ENCODE data around the gene RAB3B.
"Not testable (repeated sequence)": the region's sequence is repeated elsewhere in the genome, so short reads cannot be mapped to it uniquely, and the experiment has no call there.

The RAB3B gene

GRCh38 chr1:51898090-51898734, 92.3 kb downstream of the RAB3B start:
- H3K27ac ChIP-seq, result no peak overlapping the region

DNA sequence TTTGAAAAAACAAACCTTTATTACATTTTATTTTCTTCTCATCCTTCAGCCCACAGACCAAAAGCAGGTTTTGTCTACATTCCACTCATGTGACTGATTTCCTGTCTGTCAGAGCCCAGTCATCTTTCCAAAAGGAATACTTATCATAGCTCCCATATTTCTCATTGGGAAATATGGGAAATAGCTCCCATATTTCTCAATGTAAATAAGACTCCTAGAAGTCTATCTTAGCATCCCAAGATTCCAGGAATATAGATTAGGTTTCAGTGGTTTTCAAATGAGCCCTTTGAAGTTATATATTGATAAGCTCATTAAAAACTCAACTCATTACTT, 92.8 kb downstream of the RAB3B start:
- TF ChIP-seq, protein P1, sequence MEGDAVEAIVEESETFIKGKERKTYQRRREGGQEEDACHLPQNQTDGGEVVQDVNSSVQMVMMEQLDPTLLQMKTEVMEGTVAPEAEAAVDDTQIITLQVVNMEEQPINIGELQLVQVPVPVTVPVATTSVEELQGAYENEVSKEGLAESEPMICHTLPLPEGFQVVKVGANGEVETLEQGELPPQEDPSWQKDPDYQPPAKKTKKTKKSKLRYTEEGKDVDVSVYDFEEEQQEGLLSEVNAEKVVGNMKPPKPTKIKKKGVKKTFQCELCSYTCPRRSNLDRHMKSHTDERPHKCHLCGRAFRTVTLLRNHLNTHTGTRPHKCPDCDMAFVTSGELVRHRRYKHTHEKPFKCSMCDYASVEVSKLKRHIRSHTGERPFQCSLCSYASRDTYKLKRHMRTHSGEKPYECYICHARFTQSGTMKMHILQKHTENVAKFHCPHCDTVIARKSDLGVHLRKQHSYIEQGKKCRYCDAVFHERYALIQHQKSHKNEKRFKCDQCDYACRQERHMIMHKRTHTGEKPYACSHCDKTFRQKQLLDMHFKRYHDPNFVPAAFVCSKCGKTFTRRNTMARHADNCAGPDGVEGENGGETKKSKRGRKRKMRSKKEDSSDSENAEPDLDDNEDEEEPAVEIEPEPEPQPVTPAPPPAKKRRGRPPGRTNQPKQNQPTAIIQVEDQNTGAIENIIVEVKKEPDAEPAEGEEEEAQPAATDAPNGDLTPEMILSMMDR (conservative IDR thresholded peaks at IDR 0.05), result no peak
- no peak overlapping the region for H3K27ac ChIP-seq

More at GRCh38 chr1:51898090-51898734, 92.3 kb downstream of the RAB3B start:
- TF ChIP-seq, protein P1 (conservative IDR thresholded peaks at IDR 0.05), result no peak

DNA sequence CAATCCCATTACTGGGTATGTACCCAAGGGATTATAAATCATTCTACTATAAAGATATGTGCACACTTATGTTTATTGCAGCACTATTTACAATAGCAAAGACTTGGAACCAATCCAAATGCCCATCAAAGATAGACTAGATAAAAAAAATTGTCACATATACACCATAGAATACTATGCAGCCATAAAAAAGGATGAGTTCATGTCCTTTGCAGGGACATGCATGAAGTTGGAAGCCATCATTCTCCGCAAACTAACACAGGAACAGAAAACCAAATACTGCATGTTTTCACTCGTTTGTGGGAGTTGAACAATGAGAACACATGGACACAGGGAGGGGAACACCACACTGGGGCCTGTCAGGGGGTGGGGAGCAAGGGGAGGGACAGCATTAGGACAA, 95.8 kb downstream of the RAB3B start:
- H3K27ac ChIP-seq, result not testable (repeated sequence)

DNA sequence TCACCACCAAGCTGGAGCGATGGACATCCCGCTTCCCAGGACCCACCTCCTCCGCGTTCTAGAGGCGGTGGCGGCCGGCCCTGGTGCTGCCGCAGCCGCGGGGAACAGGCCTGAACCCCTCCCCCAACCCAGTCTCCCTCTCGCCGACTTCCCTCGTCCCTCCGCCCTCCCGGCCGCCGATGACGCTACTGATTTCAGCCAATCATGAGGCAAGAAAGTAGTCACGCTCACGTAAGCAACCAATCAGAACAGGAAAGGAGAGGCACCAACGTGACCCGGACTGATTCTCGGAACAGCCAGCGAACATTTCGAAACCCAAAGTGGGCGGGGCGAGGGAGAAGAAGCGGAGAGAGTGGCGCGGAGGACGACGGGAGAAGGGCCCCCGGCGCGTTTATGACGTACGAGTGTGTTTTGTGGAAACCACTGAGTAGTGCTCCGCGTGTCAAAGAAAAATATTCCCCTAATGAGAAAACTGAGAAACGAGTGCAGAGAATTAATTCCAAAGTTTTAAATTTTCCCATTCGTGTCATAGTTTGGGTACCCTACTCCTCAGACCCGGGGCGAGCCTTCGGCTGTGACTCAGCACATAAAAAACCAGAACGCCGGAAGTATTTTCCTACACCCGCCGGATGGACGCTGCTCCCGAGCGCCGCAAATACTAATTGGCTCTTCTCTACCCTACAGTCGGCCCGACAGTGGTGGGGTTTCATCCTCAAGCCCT, 111.7 kb downstream of the RAB3B start, which contains the start of gene NRDC:
Gene NRDC (minus strand): TSS at position 112 of the 721 bp plus-strand sequence. CDS start 112 bp downstream, outside the sequence.
- peak within 1 kb of the TSS; percentile 95 for H3K27ac ChIP-seq
- TF ChIP-seq, protein P1 (conservative IDR thresholded peaks at IDR 0.05), result no peak

GRCh38 chr1:51878308-51878615, 112.2 kb downstream of the RAB3B start:
- TF ChIP-seq, protein P1 (conservative IDR thresholded peaks at IDR 0.05), result no peak

DNA sequence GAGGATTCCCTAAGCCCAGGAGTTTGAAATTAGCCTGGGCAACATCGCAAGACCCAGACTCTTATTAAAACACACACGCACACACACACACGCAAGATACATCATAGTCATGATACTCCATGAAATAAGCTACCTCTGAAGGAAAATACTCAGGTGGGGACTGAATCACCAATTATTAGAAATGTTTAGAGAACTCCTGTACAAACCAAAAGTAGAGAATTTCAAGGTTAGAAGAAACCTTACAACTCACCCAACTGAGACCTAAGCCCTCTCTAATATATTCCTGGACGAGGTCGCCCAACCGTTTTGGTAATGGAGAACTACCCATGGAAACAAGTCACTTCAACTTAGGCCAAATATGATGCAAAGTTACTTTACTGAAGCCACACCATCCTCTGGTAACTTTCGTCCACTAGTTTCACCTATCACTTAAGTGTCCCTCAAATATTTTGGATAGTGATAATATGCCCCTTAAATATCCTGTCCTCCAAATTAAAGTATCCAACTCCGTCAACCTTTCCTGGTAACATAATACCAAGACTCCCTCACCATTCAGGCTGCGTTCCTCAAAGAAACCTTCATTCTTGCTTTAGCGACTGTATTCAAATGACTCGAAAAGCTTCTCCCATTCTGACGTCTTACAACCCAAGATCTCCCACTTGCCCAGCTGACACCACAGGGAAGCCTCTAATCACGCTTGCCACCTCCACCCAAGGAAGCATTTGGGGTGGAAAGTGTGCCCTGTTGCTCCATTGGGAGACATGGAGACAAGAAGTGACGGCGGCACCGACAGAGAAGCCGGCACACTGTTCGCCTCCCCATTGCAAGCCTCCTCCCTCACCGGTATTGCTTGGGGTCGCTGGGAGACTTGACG, 112.8 kb downstream of the RAB3B start:
- H3K27ac ChIP-seq, result peak overlapping the region; percentile 95
- TF ChIP-seq, protein P1 (conservative IDR thresholded peaks at IDR 0.05), result no peak

More at GRCh38 chr1:51878308-51878615, 112.2 kb downstream of the RAB3B start:
- H3K27ac ChIP-seq, result peak overlapping the region; percentile 95

DNA sequence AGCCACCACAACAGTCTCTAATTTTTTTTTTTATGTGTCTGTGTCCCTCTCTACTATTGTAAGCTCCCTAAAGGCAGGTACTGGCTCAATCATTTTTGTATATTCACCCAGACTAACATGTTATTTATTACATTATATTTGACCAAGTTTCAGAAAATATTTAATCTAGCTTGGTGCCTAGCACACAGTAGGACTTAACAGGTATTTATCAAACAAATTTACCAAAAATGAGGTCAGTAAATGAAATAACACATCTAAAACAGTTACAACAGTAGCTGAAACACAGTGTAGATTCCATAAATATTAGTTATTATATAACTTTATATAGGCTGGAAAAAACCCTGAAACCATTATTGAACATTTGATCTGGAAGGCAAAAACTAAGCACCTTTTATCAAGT, 114.7 kb downstream of the RAB3B start:
- TF ChIP-seq, protein P1 (conservative IDR thresholded peaks at IDR 0.05), result no peak
- peak overlapping the region; percentile 19; the same call in 1 of the 2 replicates for H3K27ac ChIP-seq

Data from VCaP (cell line).